ENCODE measurements around the gene KCP.

DNA sequence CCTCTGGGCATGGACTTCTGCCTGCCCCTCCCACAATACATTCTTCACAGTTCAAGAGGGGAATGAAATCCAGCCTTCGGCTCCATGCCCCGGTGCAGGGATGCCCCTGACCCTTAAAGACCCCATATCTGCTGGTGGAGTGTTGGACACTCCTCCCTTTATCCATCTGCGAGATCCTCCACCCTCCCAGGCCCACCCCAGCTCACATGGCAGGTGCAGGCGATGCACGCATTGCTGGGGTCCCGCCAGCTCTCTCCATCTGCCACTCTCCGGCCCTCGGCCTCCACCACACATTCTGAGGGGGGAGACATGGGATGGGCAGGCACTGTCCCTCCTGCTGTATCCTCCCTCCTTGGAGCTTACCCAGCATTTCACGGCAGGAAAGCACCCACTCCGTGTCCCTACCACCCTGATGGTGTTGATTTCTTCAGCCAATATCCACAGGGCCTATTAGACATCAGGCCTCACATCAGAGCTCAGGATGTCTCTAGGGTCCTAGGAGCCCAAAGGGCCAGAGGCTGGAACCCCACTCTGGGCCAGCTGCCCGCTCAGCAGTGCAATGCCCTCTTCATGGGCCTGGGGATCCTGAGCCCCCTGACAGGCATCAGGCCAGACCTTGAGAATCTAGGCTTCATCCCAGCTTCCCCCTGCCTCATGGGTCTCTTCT lies 29.6 kb downstream of the KCP start:
- TF ChIP-seq MXD4 (CRISPR knock-in tag; IDR thresholded peaks at IDR 0.05; ENCODE audit: borderline replicate concordance) (no peak), TEAD4 (CRISPR knock-in tag; IDR thresholded peaks at IDR 0.05) (no peak), TP53 (CRISPR knock-in tag; IDR thresholded peaks at IDR 0.05) (no peak)
- TF ChIP-seq, protein P1, sequence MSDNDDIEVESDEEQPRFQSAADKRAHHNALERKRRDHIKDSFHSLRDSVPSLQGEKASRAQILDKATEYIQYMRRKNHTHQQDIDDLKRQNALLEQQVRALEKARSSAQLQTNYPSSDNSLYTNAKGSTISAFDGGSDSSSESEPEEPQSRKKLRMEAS (CRISPR knock-in tag; IDR thresholded peaks at IDR 0.05) = no peak
- TF ChIP-seq, protein P2, sequence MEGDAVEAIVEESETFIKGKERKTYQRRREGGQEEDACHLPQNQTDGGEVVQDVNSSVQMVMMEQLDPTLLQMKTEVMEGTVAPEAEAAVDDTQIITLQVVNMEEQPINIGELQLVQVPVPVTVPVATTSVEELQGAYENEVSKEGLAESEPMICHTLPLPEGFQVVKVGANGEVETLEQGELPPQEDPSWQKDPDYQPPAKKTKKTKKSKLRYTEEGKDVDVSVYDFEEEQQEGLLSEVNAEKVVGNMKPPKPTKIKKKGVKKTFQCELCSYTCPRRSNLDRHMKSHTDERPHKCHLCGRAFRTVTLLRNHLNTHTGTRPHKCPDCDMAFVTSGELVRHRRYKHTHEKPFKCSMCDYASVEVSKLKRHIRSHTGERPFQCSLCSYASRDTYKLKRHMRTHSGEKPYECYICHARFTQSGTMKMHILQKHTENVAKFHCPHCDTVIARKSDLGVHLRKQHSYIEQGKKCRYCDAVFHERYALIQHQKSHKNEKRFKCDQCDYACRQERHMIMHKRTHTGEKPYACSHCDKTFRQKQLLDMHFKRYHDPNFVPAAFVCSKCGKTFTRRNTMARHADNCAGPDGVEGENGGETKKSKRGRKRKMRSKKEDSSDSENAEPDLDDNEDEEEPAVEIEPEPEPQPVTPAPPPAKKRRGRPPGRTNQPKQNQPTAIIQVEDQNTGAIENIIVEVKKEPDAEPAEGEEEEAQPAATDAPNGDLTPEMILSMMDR (IDR thresholded peaks at IDR 0.05) = no peak
- TF ChIP-seq, protein P3, sequence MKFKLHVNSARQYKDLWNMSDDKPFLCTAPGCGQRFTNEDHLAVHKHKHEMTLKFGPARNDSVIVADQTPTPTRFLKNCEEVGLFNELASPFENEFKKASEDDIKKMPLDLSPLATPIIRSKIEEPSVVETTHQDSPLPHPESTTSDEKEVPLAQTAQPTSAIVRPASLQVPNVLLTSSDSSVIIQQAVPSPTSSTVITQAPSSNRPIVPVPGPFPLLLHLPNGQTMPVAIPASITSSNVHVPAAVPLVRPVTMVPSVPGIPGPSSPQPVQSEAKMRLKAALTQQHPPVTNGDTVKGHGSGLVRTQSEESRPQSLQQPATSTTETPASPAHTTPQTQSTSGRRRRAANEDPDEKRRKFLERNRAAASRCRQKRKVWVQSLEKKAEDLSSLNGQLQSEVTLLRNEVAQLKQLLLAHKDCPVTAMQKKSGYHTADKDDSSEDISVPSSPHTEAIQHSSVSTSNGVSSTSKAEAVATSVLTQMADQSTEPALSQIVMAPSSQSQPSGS (CRISPR knock-in tag; IDR thresholded peaks at IDR 0.05; ENCODE audit: borderline replicate concordance, low read depth) = no peak
- TF ChIP-seq, protein P4, sequence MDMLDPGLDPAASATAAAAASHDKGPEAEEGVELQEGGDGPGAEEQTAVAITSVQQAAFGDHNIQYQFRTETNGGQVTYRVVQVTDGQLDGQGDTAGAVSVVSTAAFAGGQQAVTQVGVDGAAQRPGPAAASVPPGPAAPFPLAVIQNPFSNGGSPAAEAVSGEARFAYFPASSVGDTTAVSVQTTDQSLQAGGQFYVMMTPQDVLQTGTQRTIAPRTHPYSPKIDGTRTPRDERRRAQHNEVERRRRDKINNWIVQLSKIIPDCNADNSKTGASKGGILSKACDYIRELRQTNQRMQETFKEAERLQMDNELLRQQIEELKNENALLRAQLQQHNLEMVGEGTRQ (CRISPR knock-in tag; IDR thresholded peaks at IDR 0.05) = no peak
